ENCODE results near the gene MARVELD1. TPM values are rescaled to one million over a fixed set of nuclear protein-coding genes. Genes with fewer than 3 reads are reported as not detected.

The MARVELD1 gene
- total RNA-seq, 2 donors from 2014 or later = 44.3 to 47.9 TPM

DNA sequence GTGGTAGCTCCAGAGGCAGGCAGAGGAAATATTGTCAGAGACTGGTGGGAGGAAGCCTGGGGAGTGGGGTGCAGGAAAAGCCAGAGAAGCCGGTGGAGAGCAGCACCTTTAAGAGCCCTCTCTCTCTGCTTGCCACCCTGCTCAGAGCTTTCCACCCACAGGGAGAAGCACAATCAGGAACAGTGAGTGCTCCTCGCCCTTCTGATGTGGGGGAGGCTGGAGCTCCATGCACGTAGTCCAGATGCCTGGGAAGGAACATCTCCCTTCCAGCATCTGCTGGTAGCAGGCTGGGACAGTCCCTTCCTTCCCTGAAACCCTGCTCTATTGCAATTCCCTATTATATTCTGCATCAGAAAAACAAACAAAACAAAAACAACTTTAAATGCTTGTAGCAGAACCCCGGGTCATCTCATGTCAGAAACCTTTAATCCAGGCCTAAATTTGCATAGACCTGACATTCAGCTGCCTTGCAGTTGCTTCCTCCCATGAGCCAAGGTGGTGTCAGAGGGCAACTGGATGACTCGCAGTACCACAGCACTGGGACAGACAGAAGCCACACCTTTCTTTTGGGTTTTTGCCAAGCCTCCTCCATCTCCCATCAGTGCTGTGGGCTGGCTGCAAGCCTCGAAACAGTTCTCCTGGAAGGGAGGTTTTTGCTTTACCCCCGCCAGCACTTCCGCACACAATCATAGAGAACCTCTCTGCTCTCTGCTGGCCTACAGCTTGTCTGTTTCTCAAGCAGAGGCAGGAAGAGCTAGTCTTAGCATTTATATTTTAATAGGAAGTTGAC, 39.6 kb upstream of the MARVELD1 start:
- peaks cover 53% of the 10 kb centered on the region for H3K36me3 Mint-ChIP-seq (ENCODE audit: low read depth)
- H3K9me3 Mint-ChIP-seq = no peaks in the 10 kb centered on the region

DNA sequence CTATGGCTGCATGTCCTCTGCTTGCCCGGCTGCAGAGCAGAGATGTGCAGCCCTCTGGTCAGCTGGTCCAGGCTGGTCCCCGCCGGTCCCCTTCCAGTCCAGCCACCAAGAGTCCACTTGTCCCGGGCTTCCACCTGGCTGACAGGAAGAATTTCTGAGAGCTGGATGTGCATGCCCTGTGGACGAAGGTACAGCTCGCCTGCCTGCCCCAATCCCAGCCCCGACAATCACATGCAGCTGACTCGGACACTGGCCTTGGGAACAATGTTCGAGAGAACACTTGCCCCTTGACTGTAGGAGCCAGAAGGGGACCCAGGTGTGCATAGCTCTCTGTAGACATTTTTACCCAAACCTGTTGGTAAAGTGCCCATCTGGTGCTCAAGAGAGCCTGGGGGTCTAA, 38.3 kb upstream of the MARVELD1 start:
- Histone ChIP-seq H3K9ac (ENCODE audit: extremely low read depth, low read length, poor library complexity, severe bottlenecking) (no peak overlapping the region), H3K27ac (ENCODE audit: low read depth, low read length) (no peak overlapping the region), H3K4me1 (ENCODE audit: control insufficient read depth, insufficient read depth, low read length) (no peaks in the 10 kb centered on the region), H3K4me3 (ENCODE audit: low read length) (no peak overlapping the region), H3K27me3 (ENCODE audit: control insufficient read depth, insufficient read depth, low read length, poor library complexity, severe bottlenecking) (no peaks in the 10 kb centered on the region), H3K36me3 (ENCODE audit: control insufficient read depth, insufficient read depth, low read length) (peaks cover 49% of the 10 kb centered on the region), H3K9me3 (ENCODE audit: control insufficient read depth, low read length) (no peaks in the 10 kb centered on the region)
- no peak for DNase-seq
- TF ChIP-seq, protein P1, sequence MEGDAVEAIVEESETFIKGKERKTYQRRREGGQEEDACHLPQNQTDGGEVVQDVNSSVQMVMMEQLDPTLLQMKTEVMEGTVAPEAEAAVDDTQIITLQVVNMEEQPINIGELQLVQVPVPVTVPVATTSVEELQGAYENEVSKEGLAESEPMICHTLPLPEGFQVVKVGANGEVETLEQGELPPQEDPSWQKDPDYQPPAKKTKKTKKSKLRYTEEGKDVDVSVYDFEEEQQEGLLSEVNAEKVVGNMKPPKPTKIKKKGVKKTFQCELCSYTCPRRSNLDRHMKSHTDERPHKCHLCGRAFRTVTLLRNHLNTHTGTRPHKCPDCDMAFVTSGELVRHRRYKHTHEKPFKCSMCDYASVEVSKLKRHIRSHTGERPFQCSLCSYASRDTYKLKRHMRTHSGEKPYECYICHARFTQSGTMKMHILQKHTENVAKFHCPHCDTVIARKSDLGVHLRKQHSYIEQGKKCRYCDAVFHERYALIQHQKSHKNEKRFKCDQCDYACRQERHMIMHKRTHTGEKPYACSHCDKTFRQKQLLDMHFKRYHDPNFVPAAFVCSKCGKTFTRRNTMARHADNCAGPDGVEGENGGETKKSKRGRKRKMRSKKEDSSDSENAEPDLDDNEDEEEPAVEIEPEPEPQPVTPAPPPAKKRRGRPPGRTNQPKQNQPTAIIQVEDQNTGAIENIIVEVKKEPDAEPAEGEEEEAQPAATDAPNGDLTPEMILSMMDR (conservative IDR thresholded peaks at IDR 0.05) = no peak
- Mint-ChIP-seq H3K27ac (no peak overlapping the region), H3K27me3 (ENCODE audit: insufficient read depth) (no peaks in the 10 kb centered on the region), H3K4me3 (no peak overlapping the region), H3K36me3 (ENCODE audit: low read depth) (peaks cover 46% of the 10 kb centered on the region), H3K9me3 (no peaks in the 10 kb centered on the region), H3K4me1 (no peaks in the 10 kb centered on the region)
- 92 to 98% methylated on average over 8 to 9 of the region's 9 CpGs for WGBS, 2 experiments (ENCODE audit: insufficient coverage in 1 of 2, insufficient read length in 1 of 2)

More for the DNA sequence above, 39.6 kb upstream of the MARVELD1 start:
- no peaks in the 10 kb centered on the region for H3K4me1 ChIP-seq (ENCODE audit: control insufficient read depth, insufficient read depth, low read length)
- 75 to 95% methylated on average over 5 to 8 of the region's 8 CpGs for WGBS, 2 experiments (ENCODE audit: insufficient coverage in 1 of 2, insufficient read length in 1 of 2)
- H3K4me3 ChIP-seq (ENCODE audit: low read length) = no peak overlapping the region
- no peak overlapping the region for H3K9ac ChIP-seq (ENCODE audit: extremely low read depth, low read length, poor library complexity, severe bottlenecking)
- Mint-ChIP-seq H3K27ac (peak overlapping the region; percentile 22), H3K4me1 (no peaks in the 10 kb centered on the region), H3K4me3 (no peak overlapping the region), H3K27me3 (ENCODE audit: insufficient read depth) (no peaks in the 10 kb centered on the region)
- no peak overlapping the region for H3K27ac ChIP-seq (ENCODE audit: low read depth, low read length)
- no peaks in the 10 kb centered on the region for H3K27me3 ChIP-seq (ENCODE audit: control insufficient read depth, insufficient read depth, low read length, poor library complexity, severe bottlenecking)
- TF ChIP-seq, protein P1 (conservative IDR thresholded peaks at IDR 0.05) = no peak
- peaks cover 55% of the 10 kb centered on the region for H3K36me3 ChIP-seq (ENCODE audit: control insufficient read depth, insufficient read depth, low read length)
- no peak for DNase-seq
- H3K9me3 ChIP-seq (ENCODE audit: control insufficient read depth, low read length) = no peaks in the 10 kb centered on the region

DNA sequence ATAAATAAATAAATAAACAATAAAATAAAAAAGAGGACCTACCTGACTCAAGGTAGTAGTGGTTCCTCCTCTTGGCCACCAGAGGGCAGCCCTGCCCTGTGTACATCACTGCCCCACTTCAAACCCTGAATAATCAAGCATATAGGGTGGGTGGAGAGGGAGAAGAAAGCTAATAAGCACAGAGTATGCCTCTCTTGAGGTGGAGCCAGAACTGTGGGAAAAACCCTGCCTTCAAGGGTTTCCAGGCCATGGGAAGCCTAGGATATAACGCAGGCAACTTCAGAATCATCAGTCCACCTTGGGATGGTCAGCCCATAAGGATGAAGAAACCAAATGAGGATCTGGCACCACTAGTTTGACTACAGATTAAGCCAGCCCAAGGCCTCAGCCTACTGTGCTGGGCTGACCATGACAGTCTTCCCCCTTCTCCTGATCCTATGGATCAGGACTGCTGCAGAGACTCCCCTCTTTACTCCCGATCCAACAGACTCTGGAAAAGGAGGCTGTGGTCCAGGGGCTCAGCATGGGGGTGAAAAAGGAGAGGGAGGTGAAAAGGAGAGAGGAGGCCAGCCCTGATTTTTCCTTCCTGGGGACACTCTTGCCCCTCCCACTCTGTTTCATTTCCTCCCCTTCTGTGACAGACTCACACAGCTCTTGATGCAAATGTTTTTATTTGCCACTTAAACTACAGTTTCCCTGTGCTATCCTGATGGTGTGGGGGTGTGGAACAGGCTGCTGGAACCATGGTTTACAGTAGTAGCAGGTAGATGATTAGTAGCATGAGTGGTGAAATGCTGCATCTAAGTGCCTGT, 36.6 kb upstream of the MARVELD1 start:
- Mint-ChIP-seq H3K4me1 (peaks cover under 1% of the 10 kb centered on the region), H3K36me3 (ENCODE audit: low read depth) (peaks cover 36% of the 10 kb centered on the region), H3K9me3 (no peaks in the 10 kb centered on the region), H3K27ac (no peak overlapping the region), H3K4me3 (no peak overlapping the region), H3K27me3 (ENCODE audit: insufficient read depth) (no peaks in the 10 kb centered on the region)
- Histone ChIP-seq H3K4me3 (ENCODE audit: low read length) (no peak overlapping the region), H3K27ac (ENCODE audit: low read depth, low read length) (no peak overlapping the region), H3K27me3 (ENCODE audit: control insufficient read depth, insufficient read depth, low read length, poor library complexity, severe bottlenecking) (no peaks in the 10 kb centered on the region), H3K4me1 (ENCODE audit: control insufficient read depth, insufficient read depth, low read length) (peaks cover 2% of the 10 kb centered on the region), H3K36me3 (ENCODE audit: control insufficient read depth, insufficient read depth, low read length) (peaks cover 42% of the 10 kb centered on the region), H3K9me3 (ENCODE audit: control insufficient read depth, low read length) (no peaks in the 10 kb centered on the region), H3K9ac (ENCODE audit: extremely low read depth, low read length, poor library complexity, severe bottlenecking) (no peak overlapping the region)
- DNase-seq = peak; percentile 72
- TF ChIP-seq, protein P1 (conservative IDR thresholded peaks at IDR 0.05) = peak; percentile 97
- WGBS, 2 experiments (ENCODE audit: insufficient coverage in 1 of 2, insufficient read length in 1 of 2) = 87 to 93% methylated on average over 1 to 2 of the region's 2 CpGs

Data from endodermal cell (in vitro differentiated cells).